Measurements from ENCODE around the gene UBE2E1.

DNA sequence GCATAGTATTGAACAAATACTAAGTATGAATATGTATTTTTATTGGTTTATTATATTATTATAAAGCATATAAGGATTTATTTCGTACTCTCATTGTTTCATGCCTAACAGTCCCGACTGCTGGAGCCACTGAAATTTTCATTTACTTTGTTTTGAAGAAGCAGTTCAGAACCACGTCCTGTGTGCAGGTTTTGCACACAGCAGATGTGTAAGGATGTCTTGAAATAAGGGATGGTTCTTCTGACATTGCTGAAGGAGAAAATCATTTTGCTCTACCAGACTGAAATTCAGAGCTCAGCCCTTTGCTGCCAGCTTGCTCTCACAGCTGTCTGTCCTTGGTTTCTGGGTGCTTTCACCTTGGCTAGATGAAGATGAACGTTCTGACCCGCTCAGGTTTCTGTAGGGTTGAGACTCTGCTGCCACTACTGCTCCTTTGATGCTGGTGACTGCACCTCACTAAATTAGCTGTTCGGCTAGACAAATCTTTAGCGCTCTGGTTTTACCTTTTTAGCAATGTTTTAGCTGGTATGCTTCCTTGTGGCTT, 54.2 kb downstream of the UBE2E1 start:
- TF ChIP-seq, protein P1, sequence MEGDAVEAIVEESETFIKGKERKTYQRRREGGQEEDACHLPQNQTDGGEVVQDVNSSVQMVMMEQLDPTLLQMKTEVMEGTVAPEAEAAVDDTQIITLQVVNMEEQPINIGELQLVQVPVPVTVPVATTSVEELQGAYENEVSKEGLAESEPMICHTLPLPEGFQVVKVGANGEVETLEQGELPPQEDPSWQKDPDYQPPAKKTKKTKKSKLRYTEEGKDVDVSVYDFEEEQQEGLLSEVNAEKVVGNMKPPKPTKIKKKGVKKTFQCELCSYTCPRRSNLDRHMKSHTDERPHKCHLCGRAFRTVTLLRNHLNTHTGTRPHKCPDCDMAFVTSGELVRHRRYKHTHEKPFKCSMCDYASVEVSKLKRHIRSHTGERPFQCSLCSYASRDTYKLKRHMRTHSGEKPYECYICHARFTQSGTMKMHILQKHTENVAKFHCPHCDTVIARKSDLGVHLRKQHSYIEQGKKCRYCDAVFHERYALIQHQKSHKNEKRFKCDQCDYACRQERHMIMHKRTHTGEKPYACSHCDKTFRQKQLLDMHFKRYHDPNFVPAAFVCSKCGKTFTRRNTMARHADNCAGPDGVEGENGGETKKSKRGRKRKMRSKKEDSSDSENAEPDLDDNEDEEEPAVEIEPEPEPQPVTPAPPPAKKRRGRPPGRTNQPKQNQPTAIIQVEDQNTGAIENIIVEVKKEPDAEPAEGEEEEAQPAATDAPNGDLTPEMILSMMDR (IDR thresholded peaks at IDR 0.05), result no peak
- TF ChIP-seq POLR2A (IDR thresholded peaks at IDR 0.05) (no peak), EP300 (IDR thresholded peaks at IDR 0.05) (no peak), POLR2AphosphoS5 (IDR thresholded peaks at IDR 0.05) (no peak)

All from gastroesophageal sphincter (tissue), 3 donors.